ENCODE data around the gene PLXNA2.

Gene PLXNA2

GRCh38 chr1:208101661-208102431 lies 142.3 kb downstream of the PLXNA2 start:
- DNase-seq (ENCODE audit: low spot score), result no peak
- TF ChIP-seq CTCF (conservative IDR thresholded peaks at IDR 0.05; ENCODE audit: low read depth), result no peak
- ChIA-PET CTCF (no interaction called here), POLR2A (ENCODE audit: low non-redundant PET) (no interaction called here)
- peak overlapping the region; percentile 15 for H3K27ac ChIP-seq

- DNase-seq (ENCODE audit: low spot score), result no peak
- ChIA-PET CTCF (no interaction called here), POLR2A (ENCODE audit: low non-redundant PET) (no interaction called here)
- H3K27ac ChIP-seq, result no peak overlapping the region; the same call in 1 of the 2 replicates
- no peak for TF ChIP-seq CTCF (conservative IDR thresholded peaks at IDR 0.05; ENCODE audit: low read depth)
These were observed 143.3 kb downstream of the PLXNA2 start for GRCh38 chr1:208100906-208101305.

- ChIA-PET POLR2A (ENCODE audit: low non-redundant PET) (no interaction called here), CTCF (no interaction called here)
- H3K27ac ChIP-seq, result no peak overlapping the region
- no peak for TF ChIP-seq CTCF (conservative IDR thresholded peaks at IDR 0.05; ENCODE audit: low read depth)
- no peak for DNase-seq (ENCODE audit: low spot score)
These were observed 144.1 kb downstream of the PLXNA2 start for GRCh38 chr1:208100106-208100505.

GRCh38 chr1:208098773-208099172 lies 145.4 kb downstream of the PLXNA2 start:
- POLR2A ChIA-PET (ENCODE audit: low non-redundant PET), result no interaction called here
- no peak for DNase-seq (ENCODE audit: low spot score)
- no peak for TF ChIP-seq CTCF (conservative IDR thresholded peaks at IDR 0.05; ENCODE audit: low read depth)
- no peak overlapping the region for H3K27ac ChIP-seq
- CTCF ChIA-PET, result no interaction called here

GRCh38 chr1:208093754-208094719 lies 150.1 kb downstream of the PLXNA2 start:
- ChIA-PET CTCF (interaction anchor here (0.7 to 1.4 kb wide), 2 partner anchors 151 to 449 kb away, joined by 3 to 4 read pairs; partner anchors contain the start of gene PLXNA2), POLR2A (ENCODE audit: low non-redundant PET) (no interaction called here)
- peak; percentile 49 for DNase-seq (ENCODE audit: low spot score)
- H3K27ac ChIP-seq, result no peak overlapping the region
- peak; percentile 74 for TF ChIP-seq CTCF (conservative IDR thresholded peaks at IDR 0.05; ENCODE audit: low read depth)

GRCh38 chr1:208093046-208093445 lies 151.1 kb downstream of the PLXNA2 start:
- no peak for DNase-seq (ENCODE audit: low spot score)
- no peak overlapping the region for H3K27ac ChIP-seq
- no peak for TF ChIP-seq CTCF (conservative IDR thresholded peaks at IDR 0.05; ENCODE audit: low read depth)
- POLR2A ChIA-PET (ENCODE audit: low non-redundant PET), result no interaction called here
- CTCF ChIA-PET, result interaction anchor here (1.4 kb wide), 1 partner anchor 152 kb away, joined by 4 read pairs; the partner anchor contains the start of gene PLXNA2

All from RWPE1 (cell line).